ENCODE data around the gene ITGA5. TPM values are rescaled to one million over a fixed set of nuclear protein-coding genes. Genes with fewer than 3 reads are reported as not detected.

The ITGA5 gene
- total RNA-seq, 1 donor, result 401 TPM

- DNase-seq (ENCODE audit: insufficient read length, low spot score, missing footprints), result peak; percentile 97
- H3K27me3 ChIP-seq (ENCODE audit: insufficient read depth, low read length), result no peaks in the 10 kb centered on the region
- peaks cover 28% of the 10 kb centered on the region for H3K4me1 ChIP-seq (ENCODE audit: insufficient read depth, low read length)
- no peaks in the 10 kb centered on the region for H3K79me2 ChIP-seq (ENCODE audit: insufficient read depth, low read length)
- H3K9me3 ChIP-seq (ENCODE audit: low read depth, low read length), result no peaks in the 10 kb centered on the region
- peak overlapping the region; percentile 97 for H3K27ac ChIP-seq (ENCODE audit: low read depth, low read length)
- peak overlapping the region; percentile 88 for H3K4me3 ChIP-seq (ENCODE audit: insufficient read depth, low read length)
- H2AFZ ChIP-seq (ENCODE audit: low read length), result peak overlapping the region; percentile 90
- H4K20me1 ChIP-seq (ENCODE audit: insufficient read depth, low read length), result no peaks in the 10 kb centered on the region
- H3K36me3 ChIP-seq (ENCODE audit: insufficient read depth, low read length), result no peaks in the 10 kb centered on the region
- peak overlapping the region; percentile 90 for H3K4me2 ChIP-seq (ENCODE audit: insufficient read depth, low read length)
- TF ChIP-seq, protein P1, sequence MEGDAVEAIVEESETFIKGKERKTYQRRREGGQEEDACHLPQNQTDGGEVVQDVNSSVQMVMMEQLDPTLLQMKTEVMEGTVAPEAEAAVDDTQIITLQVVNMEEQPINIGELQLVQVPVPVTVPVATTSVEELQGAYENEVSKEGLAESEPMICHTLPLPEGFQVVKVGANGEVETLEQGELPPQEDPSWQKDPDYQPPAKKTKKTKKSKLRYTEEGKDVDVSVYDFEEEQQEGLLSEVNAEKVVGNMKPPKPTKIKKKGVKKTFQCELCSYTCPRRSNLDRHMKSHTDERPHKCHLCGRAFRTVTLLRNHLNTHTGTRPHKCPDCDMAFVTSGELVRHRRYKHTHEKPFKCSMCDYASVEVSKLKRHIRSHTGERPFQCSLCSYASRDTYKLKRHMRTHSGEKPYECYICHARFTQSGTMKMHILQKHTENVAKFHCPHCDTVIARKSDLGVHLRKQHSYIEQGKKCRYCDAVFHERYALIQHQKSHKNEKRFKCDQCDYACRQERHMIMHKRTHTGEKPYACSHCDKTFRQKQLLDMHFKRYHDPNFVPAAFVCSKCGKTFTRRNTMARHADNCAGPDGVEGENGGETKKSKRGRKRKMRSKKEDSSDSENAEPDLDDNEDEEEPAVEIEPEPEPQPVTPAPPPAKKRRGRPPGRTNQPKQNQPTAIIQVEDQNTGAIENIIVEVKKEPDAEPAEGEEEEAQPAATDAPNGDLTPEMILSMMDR (IDR thresholded peaks at IDR 0.05; ENCODE audit: extremely low read depth, low read depth, low read length), result no peak
Measured at GRCh38 chr12:54358945-54359761, 59.9 kb downstream of the ITGA5 start.

DNA sequence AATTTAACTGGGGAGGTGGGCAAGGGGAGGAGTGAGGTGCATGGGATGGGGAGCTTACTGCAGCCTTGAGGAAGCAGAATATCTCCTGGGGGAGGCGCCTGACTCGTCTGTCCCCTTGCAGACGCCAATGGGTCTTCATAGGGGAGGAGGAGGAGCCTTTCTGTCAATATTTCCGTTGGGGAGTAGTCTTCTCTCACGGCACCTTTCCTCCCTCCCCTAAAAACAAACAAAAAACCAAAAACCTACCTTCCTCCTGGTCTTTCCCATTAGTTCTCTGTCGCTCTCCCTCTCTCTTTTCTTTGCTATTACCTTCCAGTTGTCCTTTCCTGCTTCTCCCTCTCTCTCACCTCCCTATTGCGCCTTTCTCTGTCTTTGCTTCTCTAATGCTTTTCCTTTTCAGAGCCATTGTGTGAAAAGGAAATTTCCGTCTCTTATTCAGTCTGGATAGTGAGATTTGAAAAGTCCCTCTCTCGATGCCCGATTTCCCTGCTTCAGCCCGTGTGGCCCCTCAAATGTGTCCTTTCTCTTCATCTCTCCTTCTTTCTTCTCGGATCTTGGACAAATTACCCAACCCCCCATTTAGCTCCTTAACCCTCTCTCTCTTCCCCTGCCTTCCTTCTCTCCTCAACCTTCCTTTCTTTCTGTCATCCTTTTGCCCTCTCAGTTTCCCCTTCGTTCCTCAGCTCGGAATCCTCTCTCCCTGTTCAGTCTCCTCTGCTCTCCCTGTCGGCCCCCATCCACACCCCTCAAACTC, 60.7 kb downstream of the ITGA5 start:
- H3K4me2 ChIP-seq (ENCODE audit: insufficient read depth, low read length), result peak overlapping the region; percentile 90
- H3K27me3 ChIP-seq (ENCODE audit: insufficient read depth, low read length), result no peaks in the 10 kb centered on the region
- peak overlapping the region; percentile 97 for H3K27ac ChIP-seq (ENCODE audit: low read depth, low read length)
- no peaks in the 10 kb centered on the region for H3K79me2 ChIP-seq (ENCODE audit: insufficient read depth, low read length)
- peak overlapping the region; percentile 90 for H2AFZ ChIP-seq (ENCODE audit: low read length)
- peak; percentile 85 for DNase-seq (ENCODE audit: insufficient read length, low spot score, missing footprints)
- H3K4me1 ChIP-seq (ENCODE audit: insufficient read depth, low read length), result peaks cover 28% of the 10 kb centered on the region
- peak overlapping the region; percentile 88 for H3K4me3 ChIP-seq (ENCODE audit: insufficient read depth, low read length)
- TF ChIP-seq, protein P1 (IDR thresholded peaks at IDR 0.05; ENCODE audit: extremely low read depth, low read depth, low read length), result no peak
- no peaks in the 10 kb centered on the region for H3K9me3 ChIP-seq (ENCODE audit: low read depth, low read length)
- H3K36me3 ChIP-seq (ENCODE audit: insufficient read depth, low read length), result no peaks in the 10 kb centered on the region
- H4K20me1 ChIP-seq (ENCODE audit: insufficient read depth, low read length), result no peaks in the 10 kb centered on the region

- Histone ChIP-seq H3K27ac (ENCODE audit: low read depth, low read length) (no peak overlapping the region), H3K4me2 (ENCODE audit: insufficient read depth, low read length) (peak overlapping the region; percentile 90), H3K36me3 (ENCODE audit: insufficient read depth, low read length) (no peaks in the 10 kb centered on the region), H3K4me1 (ENCODE audit: insufficient read depth, low read length) (peaks cover 32% of the 10 kb centered on the region), H2AFZ (ENCODE audit: low read length) (no peak overlapping the region), H3K9me3 (ENCODE audit: low read depth, low read length) (no peaks in the 10 kb centered on the region), H3K27me3 (ENCODE audit: insufficient read depth, low read length) (no peaks in the 10 kb centered on the region), H3K79me2 (ENCODE audit: insufficient read depth, low read length) (no peaks in the 10 kb centered on the region), H3K4me3 (ENCODE audit: insufficient read depth, low read length) (peak overlapping the region; percentile 88), H4K20me1 (ENCODE audit: insufficient read depth, low read length) (no peaks in the 10 kb centered on the region)
- TF ChIP-seq, protein P1 (IDR thresholded peaks at IDR 0.05; ENCODE audit: extremely low read depth, low read depth, low read length), result no peak
- peak; percentile 29 for DNase-seq (ENCODE audit: insufficient read length, low spot score, missing footprints)
Measured at GRCh38 chr12:54357506-54358190, 61.4 kb downstream of the ITGA5 start.
